Fibroblast of pulmonary artery (primary cell): ENCODE data around the gene PTPRJ.

Source experiments
- DNase-seq: peaks from one replicate; pipeline ENCODE4 v3.0.0-alpha.2; 2010; ENCODE audit warnings: low read depth
- H3K4me3 ChIP-seq: replicated peaks from 2 replicates; pipeline ENCODE4 v1.5.1; 2011; ENCODE audit warnings: low read depth, mild to moderate bottlenecking, control low read depth, low read length, moderate library complexity
- CTCF ChIP-seq: IDR thresholded peaks from 2 replicates; pipeline ENCODE4 v1.5.1; 2011; ENCODE audit warnings: mild to moderate bottlenecking, control low read depth, low read length, inconsistent platforms; ENCODE audit errors: missing control alignments

The PTPRJ gene

GRCh38 chr11:48163360-48164100 lies 183.2 kb downstream of the PTPRJ start:
- DNase-seq, result no peak
- H3K4me3 ChIP-seq, result no peak overlapping the region
- no peak for TF ChIP-seq CTCF

DNA sequence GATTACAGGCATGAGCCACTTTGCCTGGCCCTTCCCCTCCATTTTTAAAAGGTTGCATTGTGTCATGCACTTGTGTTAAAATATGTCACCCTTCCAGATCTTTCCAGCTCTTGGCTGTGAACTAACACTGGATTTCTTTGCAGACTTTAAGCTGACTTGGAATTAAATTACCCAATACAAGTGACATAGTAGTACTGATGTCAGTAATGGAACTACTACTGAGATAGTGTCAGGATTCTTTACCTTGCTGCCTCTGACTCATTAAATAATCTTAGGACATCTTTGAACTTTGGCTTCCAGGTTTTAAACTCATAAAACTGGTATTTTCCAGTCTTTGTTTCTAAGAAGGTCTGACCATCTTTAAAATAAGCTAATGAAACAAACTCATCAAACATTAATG lies 184.5 kb downstream of the PTPRJ start:
- H3K4me3 ChIP-seq, result no peak overlapping the region
- no peak for DNase-seq
- no peak for TF ChIP-seq CTCF

DNA sequence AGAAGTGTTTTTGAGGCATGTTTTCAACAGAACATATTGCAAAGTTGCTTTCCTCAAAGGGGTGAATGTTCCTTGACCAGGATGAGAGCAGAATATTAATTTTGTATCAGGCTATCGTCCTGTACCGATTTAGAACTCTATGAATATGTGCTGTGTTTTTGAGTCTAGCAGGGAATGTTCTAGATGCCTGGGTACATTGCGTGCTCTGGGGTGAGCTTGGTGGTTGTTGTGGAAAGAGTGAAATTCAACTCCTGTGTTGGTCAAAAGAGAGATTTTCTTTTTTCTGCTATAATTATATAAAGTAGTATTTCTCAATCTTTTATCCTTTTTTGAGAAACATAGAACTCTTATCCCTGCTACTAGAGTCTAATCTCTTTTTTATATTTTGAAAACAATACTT lies 185.1 kb downstream of the PTPRJ start:
- no peak for TF ChIP-seq CTCF
- no peak overlapping the region for H3K4me3 ChIP-seq
- no peak for DNase-seq

DNA sequence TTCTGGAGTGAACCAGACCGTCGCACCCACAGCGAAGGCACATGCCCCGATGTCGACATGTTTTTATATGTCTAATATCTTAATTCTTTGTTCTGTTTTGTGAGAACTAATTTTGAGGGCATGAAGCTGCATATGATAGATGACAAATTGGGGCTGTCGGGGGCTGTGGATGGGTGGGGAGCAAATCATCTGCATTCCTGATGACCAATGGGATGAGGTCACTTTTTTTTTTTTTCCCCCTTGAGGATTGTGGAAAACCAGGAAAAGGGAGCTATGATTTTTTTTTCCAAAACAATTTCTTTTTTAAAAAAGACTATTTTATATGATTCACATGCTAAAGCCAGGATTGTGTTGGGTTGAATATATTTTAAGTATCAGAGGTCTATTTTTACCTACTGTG lies 187.0 kb downstream of the PTPRJ start:
- no peak for DNase-seq
- H3K4me3 ChIP-seq, result no peak overlapping the region
- TF ChIP-seq CTCF, result no peak

- TF ChIP-seq CTCF, result no peak
- DNase-seq, result no peak
- no peak overlapping the region for H3K4me3 ChIP-seq
Measured at GRCh38 chr11:48168815-48169214, 188.5 kb downstream of the PTPRJ start.

GRCh38 chr11:48169259-48169658 lies 188.9 kb downstream of the PTPRJ start:
- DNase-seq, result no peak
- no peak overlapping the region for H3K4me3 ChIP-seq
- TF ChIP-seq CTCF, result no peak

- TF ChIP-seq CTCF, result no peak
Measured at GRCh38 chr11:48169717-48170116, 189.4 kb downstream of the PTPRJ start.

More at GRCh38 chr11:48169717-48170116, 189.4 kb downstream of the PTPRJ start:
- peak; percentile 59 for DNase-seq
- no peak overlapping the region for H3K4me3 ChIP-seq
